Stimulated activated CD4-positive, alpha-beta T cell treated with anti-CD3 and anti-CD28 coated beads, TNF-alpha, amount 100 ng/mL, for 48 hours (primary cell): ENCODE data around the gene DNAH17.
A peak's percentile ranks its signal among the peaks of the same experiment; 100 is the strongest.

ENCODE experiments used
- DNase-seq, 3 donors: peaks; one replicate each; pipeline ENCODE4 v3.0.0-alpha.2; 2020; ENCODE audit warnings: low read depth in 3 of 3

Gene DNAH17

GRCh38 chr17:78495634-78496033, 81.6 kb downstream of the DNAH17 start:
- no peak for DNase-seq

GRCh38 chr17:78494696-78495330, 82.4 kb downstream of the DNAH17 start:
- no peak for DNase-seq

GRCh38 chr17:78493853-78494695, 83.1 kb downstream of the DNAH17 start:
- no peak for DNase-seq

- DNase-seq, result no peak
Observed at GRCh38 chr17:78493450-78493849, 83.7 kb downstream of the DNAH17 start.

- DNase-seq, result no peak
Observed at GRCh38 chr17:78492116-78492799, 84.9 kb downstream of the DNAH17 start.

GRCh38 chr17:78491236-78492115, 85.7 kb downstream of the DNAH17 start:
- DNase-seq, result no peak

GRCh38 chr17:78490673-78491072, 86.5 kb downstream of the DNAH17 start:
- DNase-seq, result no peak

GRCh38 chr17:78490156-78490555, 87.0 kb downstream of the DNAH17 start:
- DNase-seq, result no peak

GRCh38 chr17:78488867-78489634, 88.1 kb downstream of the DNAH17 start:
- no peak for DNase-seq

GRCh38 chr17:78488156-78488555, 89.0 kb downstream of the DNAH17 start:
- no peak for DNase-seq

GRCh38 chr17:78486946-78487680, 90.1 kb downstream of the DNAH17 start:
- no peak for DNase-seq

- no peak for DNase-seq
Observed at GRCh38 chr17:78486228-78486802, 90.9 kb downstream of the DNAH17 start.

GRCh38 chr17:78485290-78486168, 91.7 kb downstream of the DNAH17 start:
- no peak for DNase-seq

- DNase-seq, result peak; percentile 25 to 80 (median 27)
Observed at GRCh38 chr17:78484271-78485246, 92.6 kb downstream of the DNAH17 start.

GRCh38 chr17:78479369-78479768, 97.8 kb downstream of the DNAH17 start:
- no peak for DNase-seq

- no peak for DNase-seq
Observed at GRCh38 chr17:78478757-78479297, 98.4 kb downstream of the DNAH17 start.
